ENCODE measurements around the gene NCDN. TPM values are rescaled to one million over a fixed set of nuclear protein-coding genes. Genes with fewer than 3 reads are reported as not detected.

NCDN gene
- 10 to 100 TPM in 1 of 6 donors, 1 to 10 TPM in 5; 4.8 to 13.0 (median 6.7) TPM for polyA plus RNA-seq (ENCODE audit: low read depth in 6 of 6)

GRCh38 chr1:35557611-35558373, at the start of gene NCDN:
Gene NCDN, plus strand, starts transcription at chr1:35557799. Its CDS starts 392 bp downstream, at chr1:35558191.
- Mint-ChIP-seq H3K4me3 (peak within 1 kb of the TSS; percentile 95 to 99 (median 98)), H3K4me1 (peaks cover 42 to 43% (median 43%) of the 10 kb centered on the region in 3 donors), H3K27ac (peak within 1 kb of the TSS; percentile 72 to 97 (median 95)), H3K36me3 (peaks cover 0 to 5% of the 10 kb centered on the region in 2 donors), H3K27me3 (no peaks in the 10 kb centered on the region), H3K9me3 (no peaks in the 10 kb centered on the region)
- DNase-seq: peak; percentile 95
- peak; percentile 94 for ATAC-seq (ENCODE audit: low read depth in 2 of 2)

GRCh38 chr1:35507947-35508346, 49.7 kb upstream of the NCDN start:
- Mint-ChIP-seq H3K36me3 (peaks cover 6 to 14% of the 10 kb centered on the region in 2 donors), H3K4me3 (peak overlapping the region in 1 of 8 donors; percentile 2), H3K4me1 (peaks cover 27 to 37% (median 29%) of the 10 kb centered on the region in 3 donors), H3K27me3 (no peaks in the 10 kb centered on the region), H3K27ac (peak overlapping the region in 1 of 6 donors; percentile 1), H3K9me3 (no peaks in the 10 kb centered on the region)
- no peak for DNase-seq
- ATAC-seq (ENCODE audit: low read depth in 2 of 2): no peak

GRCh38 chr1:35509558-35509957, 48.0 kb upstream of the NCDN start:
- Mint-ChIP-seq H3K36me3 (peaks cover 6 to 14% of the 10 kb centered on the region in 2 donors), H3K27me3 (no peaks in the 10 kb centered on the region), H3K4me3 (no peak overlapping the region), H3K4me1 (peaks cover 32 to 45% (median 32%) of the 10 kb centered on the region in 3 donors), H3K9me3 (peaks cover 0 to 3% (median 0%) of the 10 kb centered on the region in 7 donors), H3K27ac (peak overlapping the region in 3 of 6 donors; percentile 11 to 66 (median 30))
- DNase-seq (no peak), ATAC-seq (ENCODE audit: low read depth in 2 of 2) (no peak)

- peaks cover 5 to 19% (median 13%) of the 10 kb centered on the region in 7 donors for H3K9me3 Mint-ChIP-seq
- H3K27ac Mint-ChIP-seq: no peak overlapping the region
- H3K4me1 Mint-ChIP-seq: peaks cover 35 to 54% (median 40%) of the 10 kb centered on the region in 3 donors
- peaks cover 13 to 18% of the 10 kb centered on the region in 2 donors for H3K36me3 Mint-ChIP-seq
- no peak for DNase-seq
- no peaks in the 10 kb centered on the region for H3K27me3 Mint-ChIP-seq
- no peak overlapping the region for H3K4me3 Mint-ChIP-seq
- no peak for ATAC-seq (ENCODE audit: low read depth in 2 of 2)
Observed at GRCh38 chr1:35511305-35511704, 46.3 kb upstream of the NCDN start.

GRCh38 chr1:35518183-35518582, 39.4 kb upstream of the NCDN start:
- no peak for DNase-seq
- no peak for ATAC-seq (ENCODE audit: low read depth in 2 of 2)
- Mint-ChIP-seq H3K4me1 (peaks cover 19 to 41% (median 24%) of the 10 kb centered on the region in 3 donors), H3K9me3 (peaks cover 12 to 37% (median 27%) of the 10 kb centered on the region in 7 donors), H3K27me3 (no peaks in the 10 kb centered on the region), H3K36me3 (peaks cover 37 to 41% of the 10 kb centered on the region in 2 donors), H3K27ac (no peak overlapping the region), H3K4me3 (no peak overlapping the region)

GRCh38 chr1:35519432-35519831, 38.2 kb upstream of the NCDN start:
- peak overlapping the region in 1 of 6 donors; percentile 39 for H3K27ac Mint-ChIP-seq
- peaks cover 12 to 36% (median 27%) of the 10 kb centered on the region in 7 donors for H3K9me3 Mint-ChIP-seq
- H3K4me3 Mint-ChIP-seq: no peak overlapping the region
- H3K4me1 Mint-ChIP-seq: peaks cover 17 to 35% (median 23%) of the 10 kb centered on the region in 3 donors
- ATAC-seq (ENCODE audit: low read depth in 2 of 2): no peak
- DNase-seq: no peak
- peaks cover 42 to 48% of the 10 kb centered on the region in 2 donors for H3K36me3 Mint-ChIP-seq
- no peaks in the 10 kb centered on the region for H3K27me3 Mint-ChIP-seq

- Mint-ChIP-seq H3K36me3 (peaks cover 18 to 30% of the 10 kb centered on the region in 2 donors), H3K27ac (no peak overlapping the region)
Observed at GRCh38 chr1:35524106-35524505, 33.5 kb upstream of the NCDN start.

GRCh38 chr1:35530168-35530567, 27.4 kb upstream of the NCDN start:
- Mint-ChIP-seq H3K27me3 (no peaks in the 10 kb centered on the region), H3K4me3 (no peak overlapping the region), H3K9me3 (peaks cover 8 to 26% (median 16%) of the 10 kb centered on the region in 7 donors), H3K36me3 (peaks cover 21 to 35% of the 10 kb centered on the region in 2 donors), H3K4me1 (peaks cover 7 to 21% (median 16%) of the 10 kb centered on the region in 3 donors), H3K27ac (peak overlapping the region in 1 of 6 donors; percentile 83)
- DNase-seq (no peak), ATAC-seq (ENCODE audit: low read depth in 2 of 2) (no peak)

More at GRCh38 chr1:35524106-35524505, 33.5 kb upstream of the NCDN start:
- no peaks in the 10 kb centered on the region for H3K27me3 Mint-ChIP-seq
- DNase-seq (no peak), ATAC-seq (ENCODE audit: low read depth in 2 of 2) (no peak)
- peaks cover 0 to 11% (median 8%) of the 10 kb centered on the region in 7 donors for H3K9me3 Mint-ChIP-seq
- H3K4me3 Mint-ChIP-seq: no peak overlapping the region
- peaks cover 5 to 22% (median 6%) of the 10 kb centered on the region in 3 donors for H3K4me1 Mint-ChIP-seq

DNA sequence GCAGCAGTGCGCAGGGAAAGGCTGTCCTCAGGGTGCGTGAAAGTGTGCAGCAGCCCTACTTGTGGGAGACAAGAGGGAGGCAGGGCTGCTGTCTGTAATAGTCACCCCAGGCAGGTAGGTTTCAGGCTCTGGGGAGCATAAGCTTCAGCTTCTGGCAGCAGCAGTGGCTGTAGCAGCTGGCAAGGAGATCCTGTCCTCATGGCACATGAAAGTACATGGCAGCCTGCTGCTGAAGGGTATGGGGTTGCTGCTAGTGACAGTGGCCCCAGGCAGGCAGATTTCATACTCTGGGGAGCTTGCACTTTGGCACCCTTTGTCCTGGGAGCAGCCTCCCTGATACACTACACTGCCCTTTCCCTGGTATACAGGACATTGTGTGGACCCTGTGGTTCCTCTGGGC, 26.7 kb upstream of the NCDN start:
- Mint-ChIP-seq H3K36me3 (peaks cover 21 to 35% of the 10 kb centered on the region in 2 donors), H3K4me1 (peaks cover 7 to 28% (median 22%) of the 10 kb centered on the region in 3 donors), H3K4me3 (no peak overlapping the region), H3K9me3 (peaks cover 8 to 23% (median 16%) of the 10 kb centered on the region in 7 donors), H3K27ac (no peak overlapping the region), H3K27me3 (no peaks in the 10 kb centered on the region)
- DNase-seq: no peak
- no peak for ATAC-seq (ENCODE audit: low read depth in 2 of 2)

GRCh38 chr1:35531368-35531767, 26.2 kb upstream of the NCDN start:
- ATAC-seq (ENCODE audit: low read depth in 2 of 2): no peak
- peaks cover 21 to 35% of the 10 kb centered on the region in 2 donors for H3K36me3 Mint-ChIP-seq
- no peak overlapping the region for H3K4me3 Mint-ChIP-seq
- no peak for DNase-seq
- H3K9me3 Mint-ChIP-seq: peaks cover 8 to 23% (median 16%) of the 10 kb centered on the region in 7 donors
- no peaks in the 10 kb centered on the region for H3K27me3 Mint-ChIP-seq
- peak overlapping the region in 1 of 6 donors; percentile 16 for H3K27ac Mint-ChIP-seq
- peaks cover 7 to 29% (median 23%) of the 10 kb centered on the region in 3 donors for H3K4me1 Mint-ChIP-seq

- no peak for ATAC-seq (ENCODE audit: low read depth in 2 of 2)
- peaks cover 21 to 27% of the 10 kb centered on the region in 2 donors for H3K36me3 Mint-ChIP-seq
- H3K4me1 Mint-ChIP-seq: peaks cover 15 to 29% (median 25%) of the 10 kb centered on the region in 3 donors
- no peak for DNase-seq
- peak overlapping the region in 1 of 6 donors; percentile 62 for H3K27ac Mint-ChIP-seq
- H3K4me3 Mint-ChIP-seq: no peak overlapping the region
- H3K27me3 Mint-ChIP-seq: no peaks in the 10 kb centered on the region
- peaks cover 7 to 21% (median 16%) of the 10 kb centered on the region in 7 donors for H3K9me3 Mint-ChIP-seq
Observed at GRCh38 chr1:35532497-35533223, 24.9 kb upstream of the NCDN start.

- Mint-ChIP-seq H3K27ac (no peak overlapping the region), H3K9me3 (peaks cover 4 to 19% (median 16%) of the 10 kb centered on the region in 7 donors), H3K4me1 (peaks cover 20 to 29% (median 23%) of the 10 kb centered on the region in 3 donors), H3K36me3 (peaks cover 20 to 22% of the 10 kb centered on the region in 2 donors), H3K4me3 (no peak overlapping the region), H3K27me3 (no peaks in the 10 kb centered on the region)
- DNase-seq: no peak
- no peak for ATAC-seq (ENCODE audit: low read depth in 2 of 2)
Observed at GRCh38 chr1:35533586-35533985, 24.0 kb upstream of the NCDN start.

DNA sequence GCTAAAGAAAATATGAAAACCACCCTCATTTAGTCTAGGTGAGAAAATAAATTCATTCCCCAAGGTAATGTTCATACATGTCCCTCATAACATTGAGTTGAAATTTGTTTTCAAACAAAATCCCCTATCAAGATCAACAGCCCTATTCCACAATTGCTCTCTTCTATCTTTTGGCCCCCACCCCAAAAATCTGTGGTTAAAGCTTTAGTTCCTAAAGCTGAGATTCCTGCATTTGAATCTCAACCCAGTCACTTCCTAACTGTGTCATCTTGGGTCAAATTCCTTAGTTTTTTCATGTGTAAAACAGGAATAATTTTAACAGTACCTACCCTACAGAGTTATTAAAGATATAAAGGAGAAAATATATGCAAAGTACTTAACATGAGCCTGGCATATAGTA, 22.4 kb upstream of the NCDN start:
- Mint-ChIP-seq H3K4me1 (peaks cover 35 to 45% (median 36%) of the 10 kb centered on the region in 3 donors), H3K36me3 (peaks cover 6 to 9% of the 10 kb centered on the region in 2 donors), H3K27ac (peak overlapping the region in 1 of 6 donors; percentile 53), H3K9me3 (peaks cover 3 to 7% (median 5%) of the 10 kb centered on the region in 7 donors), H3K4me3 (no peak overlapping the region), H3K27me3 (no peaks in the 10 kb centered on the region)
- DNase-seq: no peak
- no peak for ATAC-seq (ENCODE audit: low read depth in 2 of 2)

Measured in naive B cell (primary cell).